ENCODE results near the gene ABHD17B.

Gene ABHD17B

DNA sequence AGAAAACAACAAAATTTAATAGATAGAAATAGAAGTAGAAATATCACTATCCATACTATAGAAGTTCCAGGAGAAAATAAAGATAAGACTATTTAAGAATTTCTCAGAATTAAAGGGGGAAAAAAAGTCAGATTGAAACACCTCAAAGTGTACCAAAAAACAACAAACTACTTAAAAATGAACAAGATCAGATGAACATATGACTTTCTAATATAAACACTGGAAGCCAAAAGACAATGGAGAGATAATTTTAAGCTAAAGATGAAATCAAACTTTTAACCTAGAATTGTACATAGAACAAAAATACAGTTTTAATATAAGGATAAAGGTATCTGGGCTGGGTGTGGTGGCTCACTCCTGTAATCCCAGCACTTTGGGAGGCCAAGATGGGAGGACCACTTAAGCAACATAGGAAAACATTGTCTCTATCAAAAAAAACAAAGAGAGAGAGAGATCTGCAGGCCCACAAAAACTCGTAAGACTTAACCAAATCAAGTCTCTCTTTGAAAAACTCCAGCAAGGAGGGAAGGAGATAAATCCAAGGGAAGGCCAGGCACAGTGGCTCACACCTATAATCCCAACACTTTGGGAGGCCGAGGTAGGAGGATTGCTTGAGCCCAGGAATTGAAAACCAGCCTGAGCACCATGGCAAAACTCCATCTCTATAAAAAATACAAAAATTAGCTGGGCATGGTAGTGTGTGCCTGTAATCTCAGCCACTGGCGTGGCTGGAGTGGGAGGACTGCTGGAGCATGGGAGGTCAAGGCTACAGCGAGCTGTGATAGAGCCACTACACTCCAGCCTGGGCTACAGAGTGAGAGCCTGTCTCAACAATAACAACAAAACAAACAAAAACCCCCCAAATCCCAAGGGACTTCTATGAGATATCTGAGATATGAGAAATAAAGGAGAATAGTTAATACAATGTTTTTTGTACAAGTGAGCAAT, 32.4 kb downstream of the ABHD17B start:
- peaks cover 4% of the 10 kb centered on the region; the same call in 1 of the 2 replicates for H3K4me1 ChIP-seq (ENCODE audit: control insufficient read depth, insufficient read depth, low read length)
- peaks cover 4% of the 10 kb centered on the region; the same call in 1 of the 2 replicates for H3K9me3 ChIP-seq (ENCODE audit: control insufficient read depth, insufficient read depth, low read depth, low read length)
- H3K9ac ChIP-seq (ENCODE audit: low read length): no peak overlapping the region
- peaks cover 20% of the 10 kb centered on the region for H3K36me3 ChIP-seq (ENCODE audit: control insufficient read depth, insufficient read depth, low read length)
- H3K27ac ChIP-seq (ENCODE audit: low read depth, low read length): no peak overlapping the region
- H3K4me3 ChIP-seq (ENCODE audit: low read depth, low read length): no peak overlapping the region
- no peaks in the 10 kb centered on the region for H3K27me3 ChIP-seq (ENCODE audit: control insufficient read depth, insufficient read depth, low read length)

DNA sequence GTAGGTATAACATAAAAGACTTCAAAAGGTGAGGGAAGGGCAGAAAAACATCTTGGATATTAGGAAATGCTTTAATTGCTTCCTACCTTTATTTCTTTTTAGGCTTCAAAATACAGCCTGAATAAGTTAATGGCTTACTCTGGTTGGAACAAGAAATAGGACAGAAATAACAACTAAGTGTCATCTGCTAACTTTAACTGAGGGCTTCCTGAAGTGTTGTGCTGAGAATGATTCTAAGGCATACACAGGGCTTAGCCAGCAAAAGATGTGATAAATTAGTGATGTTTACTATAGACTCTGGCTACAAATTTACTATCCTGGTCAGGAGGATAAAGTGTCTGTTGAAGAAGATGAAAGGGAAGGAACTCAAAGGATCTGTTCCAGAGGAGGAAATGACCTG, 34.2 kb downstream of the ABHD17B start:
- Histone ChIP-seq H3K27ac (ENCODE audit: low read depth, low read length) (no peak overlapping the region), H3K36me3 (ENCODE audit: control insufficient read depth, insufficient read depth, low read length) (peaks cover 10% of the 10 kb centered on the region)

DNA sequence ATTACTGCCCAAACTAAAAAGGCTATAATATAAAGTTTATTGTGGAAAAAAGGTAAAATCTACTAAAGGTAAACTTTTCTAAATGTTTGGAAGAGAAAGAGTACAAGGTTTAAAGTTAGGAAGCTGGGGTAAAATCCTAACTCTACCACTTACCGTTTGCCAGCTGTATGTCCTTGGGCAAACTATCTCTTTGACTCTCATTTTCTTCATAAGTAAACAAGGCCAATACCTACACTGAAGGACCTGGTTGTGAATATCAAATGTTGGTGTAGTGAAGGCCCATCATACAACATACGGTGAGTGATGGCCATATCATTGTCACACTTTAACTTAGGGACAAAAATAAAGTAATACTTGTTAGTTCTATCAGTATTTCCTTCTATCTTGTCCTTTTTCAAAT, 34.9 kb downstream of the ABHD17B start:
- H3K9ac ChIP-seq (ENCODE audit: low read length): no peak overlapping the region
- H3K4me1 ChIP-seq (ENCODE audit: control insufficient read depth, insufficient read depth, low read length): peaks cover 4% of the 10 kb centered on the region; the same call in 1 of the 2 replicates
- H3K27ac ChIP-seq (ENCODE audit: low read depth, low read length): no peak overlapping the region
- no peaks in the 10 kb centered on the region for H3K27me3 ChIP-seq (ENCODE audit: control insufficient read depth, insufficient read depth, low read length)
- no peak overlapping the region for H3K4me3 ChIP-seq (ENCODE audit: low read depth, low read length)
- peaks cover 17% of the 10 kb centered on the region for H3K36me3 ChIP-seq (ENCODE audit: control insufficient read depth, insufficient read depth, low read length)
- H3K9me3 ChIP-seq (ENCODE audit: control insufficient read depth, insufficient read depth, low read depth, low read length): no peaks in the 10 kb centered on the region; the same call in 1 of the 2 replicates

More for the DNA sequence above, 34.2 kb downstream of the ABHD17B start:
- Histone ChIP-seq H3K4me3 (ENCODE audit: low read depth, low read length) (no peak overlapping the region), H3K27me3 (ENCODE audit: control insufficient read depth, insufficient read depth, low read length) (no peaks in the 10 kb centered on the region), H3K9me3 (ENCODE audit: control insufficient read depth, insufficient read depth, low read depth, low read length) (no peaks in the 10 kb centered on the region; the same call in 1 of the 2 replicates), H3K9ac (ENCODE audit: low read length) (no peak overlapping the region), H3K4me1 (ENCODE audit: control insufficient read depth, insufficient read depth, low read length) (peaks cover 4% of the 10 kb centered on the region; the same call in 1 of the 2 replicates)

DNA sequence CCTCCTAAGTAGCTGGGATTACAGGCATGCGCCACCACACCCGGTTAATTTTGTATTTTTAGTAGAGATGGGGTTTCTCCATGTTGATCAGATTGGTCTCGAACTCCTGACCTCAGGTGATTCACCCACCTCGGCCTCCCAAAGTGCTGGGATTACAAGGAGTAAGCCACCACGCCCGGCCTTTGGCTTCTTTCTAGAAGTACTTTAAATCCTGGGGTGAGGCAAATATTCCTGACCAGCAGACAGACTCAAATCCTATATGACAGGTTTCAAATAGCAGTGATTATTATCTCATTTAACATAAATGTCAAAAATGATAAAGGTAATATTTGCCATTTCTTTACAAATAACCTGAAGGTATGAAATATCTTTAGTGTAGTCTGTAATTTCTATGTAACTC, 35.6 kb downstream of the ABHD17B start:
- Histone ChIP-seq H3K9ac (ENCODE audit: low read length) (no peak overlapping the region), H3K9me3 (ENCODE audit: control insufficient read depth, insufficient read depth, low read depth, low read length) (no peaks in the 10 kb centered on the region; the same call in 1 of the 2 replicates), H3K27me3 (ENCODE audit: control insufficient read depth, insufficient read depth, low read length) (no peaks in the 10 kb centered on the region), H3K36me3 (ENCODE audit: control insufficient read depth, insufficient read depth, low read length) (peaks cover 24% of the 10 kb centered on the region), H3K27ac (ENCODE audit: low read depth, low read length) (no peak overlapping the region), H3K4me1 (ENCODE audit: control insufficient read depth, insufficient read depth, low read length) (peaks cover 4% of the 10 kb centered on the region; the same call in 1 of the 2 replicates), H3K4me3 (ENCODE audit: low read depth, low read length) (no peak overlapping the region)

DNA sequence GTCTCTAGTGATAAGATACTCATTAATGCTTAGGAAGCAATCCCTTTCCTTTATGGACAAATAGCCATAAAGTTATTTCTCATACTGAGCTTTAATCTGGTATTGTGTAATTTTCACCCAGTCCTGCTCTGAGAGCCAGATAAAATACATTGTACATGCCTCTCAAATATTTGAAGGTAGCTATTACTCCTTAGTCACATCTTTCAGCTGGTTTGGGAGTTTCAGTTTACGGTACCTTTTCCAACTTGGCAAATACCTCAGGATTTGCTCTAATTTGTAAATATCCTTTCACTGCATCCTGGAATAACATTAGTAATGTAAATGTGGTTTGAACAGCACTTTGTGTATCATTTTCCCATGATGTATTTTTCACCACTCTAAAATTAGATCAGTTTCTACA, 47.4 kb downstream of the ABHD17B start:
- H3K27me3 ChIP-seq (ENCODE audit: control insufficient read depth, insufficient read depth, low read length): no peaks in the 10 kb centered on the region
- H3K36me3 ChIP-seq (ENCODE audit: control insufficient read depth, insufficient read depth, low read length): peaks cover 46% of the 10 kb centered on the region
- no peak overlapping the region for H3K9ac ChIP-seq (ENCODE audit: low read length)
- no peak overlapping the region for H3K27ac ChIP-seq (ENCODE audit: low read depth, low read length)
- H3K9me3 ChIP-seq (ENCODE audit: control insufficient read depth, insufficient read depth, low read depth, low read length): peaks cover 5% of the 10 kb centered on the region; the same call in 1 of the 2 replicates
- H3K4me3 ChIP-seq (ENCODE audit: low read depth, low read length): no peak overlapping the region
- H3K4me1 ChIP-seq (ENCODE audit: control insufficient read depth, insufficient read depth, low read length): no peaks in the 10 kb centered on the region

DNA sequence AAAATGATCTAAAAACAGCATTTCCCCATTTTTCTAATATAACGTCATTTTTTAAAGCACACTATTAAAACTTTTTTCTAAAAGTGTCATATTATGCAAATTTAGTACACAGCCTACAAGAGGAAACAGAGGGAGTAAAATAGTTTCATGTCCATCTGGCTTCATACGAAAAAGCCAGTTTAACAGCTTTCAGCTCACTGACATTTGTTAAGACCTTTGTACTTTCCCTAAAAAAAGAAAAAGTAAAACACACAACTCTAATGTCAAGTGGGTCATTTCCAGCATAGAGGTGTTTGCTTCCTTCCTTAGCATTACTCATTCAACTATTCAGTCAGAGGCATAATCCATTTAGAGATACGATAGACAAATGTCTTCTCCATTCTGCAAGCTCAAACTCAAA, 49.4 kb downstream of the ABHD17B start:
- Histone ChIP-seq H3K9ac (ENCODE audit: low read length) (no peak overlapping the region), H3K36me3 (ENCODE audit: control insufficient read depth, insufficient read depth, low read length) (peaks cover 29% of the 10 kb centered on the region), H3K27me3 (ENCODE audit: control insufficient read depth, insufficient read depth, low read length) (no peaks in the 10 kb centered on the region), H3K4me1 (ENCODE audit: control insufficient read depth, insufficient read depth, low read length) (no peaks in the 10 kb centered on the region), H3K27ac (ENCODE audit: low read depth, low read length) (no peak overlapping the region), H3K9me3 (ENCODE audit: control insufficient read depth, insufficient read depth, low read depth, low read length) (peaks cover 5% of the 10 kb centered on the region; the same call in 1 of the 2 replicates), H3K4me3 (ENCODE audit: low read depth, low read length) (no peak overlapping the region)

DNA sequence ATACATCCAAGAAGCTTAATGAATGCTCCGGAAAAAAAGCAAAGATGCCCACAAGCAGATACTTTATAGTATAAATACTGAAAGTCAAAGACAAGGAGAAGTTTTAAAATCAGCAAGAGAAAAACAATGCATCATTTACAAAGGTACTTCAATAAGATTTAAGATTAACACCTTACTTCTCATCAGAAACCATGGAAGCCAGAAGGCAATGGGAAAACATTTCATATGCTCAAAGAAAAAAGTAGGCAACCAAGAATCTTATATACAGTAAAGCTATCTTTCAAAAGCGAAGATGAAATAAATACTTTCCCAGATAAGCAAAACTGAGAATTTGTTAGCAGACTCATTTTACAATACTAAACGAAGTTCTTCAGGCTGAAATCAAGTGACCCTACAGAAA, 51.1 kb downstream of the ABHD17B start:
- Histone ChIP-seq H3K27ac (ENCODE audit: low read depth, low read length) (no peak overlapping the region), H3K9ac (ENCODE audit: low read length) (no peak overlapping the region), H3K4me1 (ENCODE audit: control insufficient read depth, insufficient read depth, low read length) (no peaks in the 10 kb centered on the region), H3K36me3 (ENCODE audit: control insufficient read depth, insufficient read depth, low read length) (peaks cover 22% of the 10 kb centered on the region), H3K9me3 (ENCODE audit: control insufficient read depth, insufficient read depth, low read depth, low read length) (peaks cover 5% of the 10 kb centered on the region; the same call in 1 of the 2 replicates), H3K4me3 (ENCODE audit: low read depth, low read length) (no peak overlapping the region), H3K27me3 (ENCODE audit: control insufficient read depth, insufficient read depth, low read length) (no peaks in the 10 kb centered on the region)

DNA sequence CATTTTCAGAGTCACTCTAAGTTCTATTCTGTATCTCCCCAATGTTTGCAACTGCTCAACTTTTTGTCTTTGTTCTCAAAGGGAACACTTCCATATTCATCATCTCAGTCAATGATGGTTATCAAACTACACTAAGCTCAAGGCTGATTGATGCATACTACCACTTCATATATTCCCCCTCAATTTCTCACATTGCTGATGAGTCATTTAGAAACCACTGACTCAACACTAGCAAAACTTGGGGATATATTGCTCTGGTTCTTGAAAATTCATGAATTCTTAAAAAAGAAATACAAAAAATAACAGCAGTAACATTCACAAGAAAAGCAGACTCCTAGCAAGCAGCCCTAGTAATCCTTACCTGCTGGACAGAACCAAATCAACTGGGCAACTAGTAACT, 52.2 kb downstream of the ABHD17B start:
- H3K9me3 ChIP-seq (ENCODE audit: control insufficient read depth, insufficient read depth, low read depth, low read length): peaks cover 5% of the 10 kb centered on the region; the same call in 1 of the 2 replicates
- no peak overlapping the region for H3K9ac ChIP-seq (ENCODE audit: low read length)
- no peak overlapping the region for H3K4me3 ChIP-seq (ENCODE audit: low read depth, low read length)
- H3K4me1 ChIP-seq (ENCODE audit: control insufficient read depth, insufficient read depth, low read length): no peaks in the 10 kb centered on the region
- H3K36me3 ChIP-seq (ENCODE audit: control insufficient read depth, insufficient read depth, low read length): peaks cover 19% of the 10 kb centered on the region
- H3K27me3 ChIP-seq (ENCODE audit: control insufficient read depth, insufficient read depth, low read length): no peaks in the 10 kb centered on the region
- no peak overlapping the region for H3K27ac ChIP-seq (ENCODE audit: low read depth, low read length)

DNA sequence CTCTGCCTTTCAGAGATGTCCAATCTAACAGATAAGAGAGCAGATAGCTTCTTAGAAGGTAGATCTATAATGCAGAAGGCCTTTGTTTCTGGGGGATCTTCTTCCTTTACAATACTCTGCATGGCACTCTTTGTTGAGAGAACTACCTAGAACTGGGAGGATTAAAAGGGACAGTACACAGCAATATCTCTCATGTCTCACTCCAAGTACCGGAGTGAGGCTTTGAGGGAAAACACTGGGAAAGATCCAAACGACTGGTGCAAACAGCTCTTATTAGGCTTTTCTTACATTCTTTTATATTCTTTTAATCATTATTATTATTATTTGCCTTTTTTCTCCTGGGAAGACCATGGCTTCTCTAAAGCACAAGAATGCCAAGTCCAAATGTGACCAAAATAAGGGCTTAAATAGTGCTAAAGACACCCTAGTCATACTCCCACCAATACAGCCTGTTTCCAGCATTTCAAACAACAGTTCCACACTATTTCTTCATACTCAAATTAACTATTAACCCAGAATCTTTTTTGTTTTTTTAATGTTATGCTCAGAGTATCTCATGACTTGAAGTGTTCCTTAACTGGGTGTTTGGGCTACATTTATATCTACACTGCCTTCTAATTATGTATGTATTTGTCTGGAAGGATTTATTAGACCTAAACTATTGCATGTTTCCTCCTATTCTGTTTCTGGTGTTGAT, 52.7 kb downstream of the ABHD17B start:
- Histone ChIP-seq H3K4me3 (ENCODE audit: low read depth, low read length) (no peak overlapping the region), H3K9ac (ENCODE audit: low read length) (no peak overlapping the region), H3K27ac (ENCODE audit: low read depth, low read length) (no peak overlapping the region), H3K9me3 (ENCODE audit: control insufficient read depth, insufficient read depth, low read depth, low read length) (peaks cover 5% of the 10 kb centered on the region; the same call in 1 of the 2 replicates), H3K36me3 (ENCODE audit: control insufficient read depth, insufficient read depth, low read length) (peaks cover 15% of the 10 kb centered on the region), H3K4me1 (ENCODE audit: control insufficient read depth, insufficient read depth, low read length) (no peaks in the 10 kb centered on the region), H3K27me3 (ENCODE audit: control insufficient read depth, insufficient read depth, low read length) (no peaks in the 10 kb centered on the region)

DNA sequence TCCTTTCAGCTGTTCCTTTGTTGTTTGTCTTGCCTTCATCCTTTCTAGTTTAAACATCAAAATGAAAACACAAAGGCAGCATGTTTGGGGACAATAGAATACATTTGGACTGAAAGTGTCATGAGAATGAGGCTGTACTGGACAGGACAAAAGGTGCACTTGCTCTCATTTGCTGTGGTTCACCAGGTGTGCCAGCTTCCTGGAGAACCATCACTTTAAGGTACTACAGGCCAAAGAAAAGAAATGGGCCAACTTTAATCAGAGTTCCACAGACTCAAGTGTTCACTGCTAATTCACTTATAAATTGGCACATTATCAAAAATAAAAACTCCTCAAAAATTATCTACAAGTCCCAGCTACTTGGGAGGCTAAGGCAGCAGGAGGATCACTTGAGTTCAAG, 53.8 kb downstream of the ABHD17B start:
- H3K27ac ChIP-seq (ENCODE audit: low read depth, low read length): no peak overlapping the region
- H3K4me3 ChIP-seq (ENCODE audit: low read depth, low read length): no peak overlapping the region
- H3K36me3 ChIP-seq (ENCODE audit: control insufficient read depth, insufficient read depth, low read length): peaks cover 7% of the 10 kb centered on the region; the same call in 1 of the 2 replicates
- no peak overlapping the region for H3K9ac ChIP-seq (ENCODE audit: low read length)
- H3K4me1 ChIP-seq (ENCODE audit: control insufficient read depth, insufficient read depth, low read length): no peaks in the 10 kb centered on the region
- H3K9me3 ChIP-seq (ENCODE audit: control insufficient read depth, insufficient read depth, low read depth, low read length): peaks cover 5% of the 10 kb centered on the region; the same call in 1 of the 2 replicates
- H3K27me3 ChIP-seq (ENCODE audit: control insufficient read depth, insufficient read depth, low read length): no peaks in the 10 kb centered on the region

DNA sequence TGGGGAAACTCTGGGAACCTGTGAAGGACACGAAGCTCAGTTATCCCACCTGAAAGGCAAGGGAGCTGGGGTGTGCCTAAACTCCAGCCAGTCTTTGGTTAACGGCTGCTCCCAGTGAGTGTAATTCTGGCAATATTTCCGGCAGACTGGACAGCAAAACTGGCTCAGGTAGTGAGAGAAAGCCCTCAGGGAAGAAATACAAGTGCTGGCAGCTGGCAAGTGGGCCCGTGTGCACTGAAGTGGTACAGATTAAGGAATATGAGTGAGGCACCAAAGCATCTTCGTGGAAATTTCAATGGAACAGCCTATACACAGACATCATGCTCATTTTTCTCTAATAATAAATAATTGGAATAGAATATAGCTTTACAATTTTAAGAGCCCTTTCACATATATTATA, 56.2 kb downstream of the ABHD17B start:
- Histone ChIP-seq H3K4me1 (ENCODE audit: control insufficient read depth, insufficient read depth, low read length) (no peaks in the 10 kb centered on the region), H3K4me3 (ENCODE audit: low read depth, low read length) (no peak overlapping the region), H3K9me3 (ENCODE audit: control insufficient read depth, insufficient read depth, low read depth, low read length) (no peaks in the 10 kb centered on the region; the same call in 1 of the 2 replicates), H3K9ac (ENCODE audit: low read length) (no peak overlapping the region), H3K36me3 (ENCODE audit: control insufficient read depth, insufficient read depth, low read length) (no peaks in the 10 kb centered on the region), H3K27ac (ENCODE audit: low read depth, low read length) (no peak overlapping the region), H3K27me3 (ENCODE audit: control insufficient read depth, insufficient read depth, low read length) (no peaks in the 10 kb centered on the region)

Data from HUES6 (cell line).